GM12873 (cell line): ENCODE data around the gene DYSF.

Experiments
- CTCF ChIP-seq: IDR thresholded peaks from 2 replicates; pipeline ENCODE4 v1.5.1; 2012; ENCODE audit warnings: low read depth, mild to moderate bottlenecking, moderate library complexity, low read length, control low read depth; ENCODE audit not compliant: insufficient read depth; ENCODE audit errors: missing control alignments

Gene DYSF

GRCh38 chr2:71697106-71698004, 244.0 kb downstream of the DYSF start:
- no peak for TF ChIP-seq CTCF

GRCh38 chr2:71699428-71699827, 246.1 kb downstream of the DYSF start:
- no peak for TF ChIP-seq CTCF

GRCh38 chr2:71700041-71700657, 246.8 kb downstream of the DYSF start:
- TF ChIP-seq CTCF = no peak

- TF ChIP-seq CTCF = no peak
Measured at GRCh38 chr2:71700658-71701397, 247.5 kb downstream of the DYSF start.

- TF ChIP-seq CTCF = no peak
Measured at GRCh38 chr2:71702071-71702970, 249.0 kb downstream of the DYSF start.

- TF ChIP-seq CTCF = no peak
Measured at GRCh38 chr2:71702971-71703898, 249.9 kb downstream of the DYSF start.
